ENCODE measurements around the gene TPO. TPM values are rescaled to one million over a fixed set of nuclear protein-coding genes. Genes with fewer than 3 reads are reported as not detected.

Gene TPO
- total RNA-seq, 2 experiments from 2014 or later, result 0.18 TPM; not detected in 1

GRCh38 chr2:1586923-1587840 is 173.9 kb downstream of the TPO start:
- Mint-ChIP-seq H3K27me3 (no peaks in the 10 kb centered on the region), H3K4me1 (no peaks in the 10 kb centered on the region), H3K9me3 (ENCODE audit: low read depth) (no peaks in the 10 kb centered on the region), H3K4me3 (no peak overlapping the region), H3K27ac (no peak overlapping the region), H3K36me3 (no peaks in the 10 kb centered on the region)
- CTCF ChIA-PET, result no interaction called here
- DNase-seq (no peak), ATAC-seq (no peak)

GRCh38 chr2:1588051-1588977 is 175.1 kb downstream of the TPO start:
- DNase-seq (no peak), ATAC-seq (no peak)
- Mint-ChIP-seq H3K27me3 (no peaks in the 10 kb centered on the region), H3K27ac (no peak overlapping the region), H3K36me3 (no peaks in the 10 kb centered on the region), H3K4me1 (no peaks in the 10 kb centered on the region), H3K9me3 (ENCODE audit: low read depth) (no peaks in the 10 kb centered on the region), H3K4me3 (no peak overlapping the region)
- CTCF ChIA-PET, result no interaction called here

GRCh38 chr2:1588978-1589621 is 175.8 kb downstream of the TPO start:
- Mint-ChIP-seq H3K4me1 (peaks cover 2% of the 10 kb centered on the region), H3K9me3 (ENCODE audit: low read depth) (no peaks in the 10 kb centered on the region), H3K4me3 (no peak overlapping the region), H3K27me3 (no peaks in the 10 kb centered on the region), H3K36me3 (no peaks in the 10 kb centered on the region), H3K27ac (no peak overlapping the region)
- no peak for DNase-seq
- CTCF ChIA-PET, result no interaction called here
- ATAC-seq, result no peak

- H3K4me3 Mint-ChIP-seq, result no peak overlapping the region
- DNase-seq, result no peak
- no peaks in the 10 kb centered on the region for H3K27me3 Mint-ChIP-seq
- no peaks in the 10 kb centered on the region for H3K9me3 Mint-ChIP-seq (ENCODE audit: low read depth)
- peaks cover 3% of the 10 kb centered on the region for H3K4me1 Mint-ChIP-seq
- no peak for ATAC-seq
- no peak overlapping the region for H3K27ac Mint-ChIP-seq
- CTCF ChIA-PET, result no interaction called here
- H3K36me3 Mint-ChIP-seq, result no peaks in the 10 kb centered on the region
These were observed 177.6 kb downstream of the TPO start for GRCh38 chr2:1590596-1591460.

GRCh38 chr2:1591461-1591770 is 178.2 kb downstream of the TPO start:
- Mint-ChIP-seq H3K4me3 (no peak overlapping the region), H3K36me3 (no peaks in the 10 kb centered on the region), H3K27me3 (no peaks in the 10 kb centered on the region), H3K4me1 (peaks cover 3% of the 10 kb centered on the region), H3K27ac (no peak overlapping the region), H3K9me3 (ENCODE audit: low read depth) (no peaks in the 10 kb centered on the region)
- ATAC-seq, result no peak
- CTCF ChIA-PET, result no interaction called here
- no peak for DNase-seq
